BE2C (cell line): Measurements from ENCODE around the gene SLC20A1.

Experiments
- DNase-seq: peaks from one replicate; pipeline ENCODE4 v3.0.0-alpha.2; 2020
- H3K27me3 ChIP-seq: fragments of 250-450 bp; sonication (Bioruptor Pico); 2 replicates; pipeline ENCODE4 v1.5.1; 2020; ENCODE audit warnings: mild to moderate bottlenecking
- H3K36me3 ChIP-seq: fragments of 250-450 bp; sonication (Bioruptor Pico); 2 replicates; pipeline ENCODE4 v1.5.1; 2020; ENCODE audit warnings: mild to moderate bottlenecking
- H3K4me1 ChIP-seq: fragments of 250-450 bp; sonication (Bioruptor Pico); 2 replicates; pipeline ENCODE4 v1.5.1; 2020
- H3K4me3 ChIP-seq: 2 replicates; pipeline ENCODE4 v1.5.1; 2011; ENCODE audit warnings: low read depth, low read length
- H3K9me3 ChIP-seq: fragments of 250-450 bp; sonication (Bioruptor Pico); 2 replicates; pipeline ENCODE4 v1.5.1; 2020
- TF ChIP-seq, protein P1 (sequence below): IDR thresholded peaks from 2 replicates; pipeline ENCODE4 v1.5.1; 2012; ENCODE audit warnings: mild to moderate bottlenecking, low read depth, low read length

Gene SLC20A1

DNA sequence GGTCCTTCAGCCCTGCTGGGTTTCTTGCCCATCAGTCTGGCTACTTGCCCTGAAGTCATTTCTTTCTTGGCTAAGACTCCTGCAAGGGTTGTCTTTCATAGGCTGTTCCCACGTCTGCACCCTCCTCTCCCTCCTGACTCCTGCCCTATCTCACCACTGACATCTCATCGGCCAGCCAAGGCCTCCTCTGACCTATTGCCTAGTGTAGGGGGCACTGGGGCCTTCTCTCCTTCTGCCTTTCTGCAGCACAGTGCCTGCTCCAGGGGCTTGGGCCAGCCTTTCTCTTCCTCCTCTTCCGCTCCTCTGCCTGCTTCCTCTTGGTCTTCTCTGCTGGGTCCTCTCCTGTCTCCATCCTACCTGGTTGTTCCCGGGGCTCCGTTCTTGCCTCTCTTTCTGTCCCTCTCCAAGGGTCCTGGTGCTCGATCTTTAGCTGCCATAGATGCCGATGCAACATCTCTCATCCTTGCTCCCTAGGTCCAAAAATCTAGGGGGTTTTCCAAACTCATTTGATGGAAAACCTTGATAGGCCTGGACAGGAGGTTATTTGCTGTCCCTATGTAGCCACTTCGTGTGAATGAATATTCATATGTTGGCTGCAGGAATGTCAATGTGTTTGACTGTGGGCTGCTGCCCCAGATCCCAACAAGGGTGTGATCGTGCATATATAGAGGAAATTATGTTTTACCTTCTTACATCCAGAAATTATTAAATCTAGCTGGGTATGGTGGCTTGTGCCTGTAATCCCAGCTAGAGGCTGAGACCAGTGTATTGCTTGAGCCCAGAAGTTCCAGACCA, 65.4 kb downstream of the SLC20A1 start:
- H3K9me3 ChIP-seq = no peaks in the 10 kb centered on the region
- no peaks in the 10 kb centered on the region for H3K4me1 ChIP-seq
- H3K27me3 ChIP-seq = no peaks in the 10 kb centered on the region
- no peaks in the 10 kb centered on the region for H3K36me3 ChIP-seq
- no peak overlapping the region for H3K4me3 ChIP-seq
- no peak for DNase-seq
- TF ChIP-seq, protein P1, sequence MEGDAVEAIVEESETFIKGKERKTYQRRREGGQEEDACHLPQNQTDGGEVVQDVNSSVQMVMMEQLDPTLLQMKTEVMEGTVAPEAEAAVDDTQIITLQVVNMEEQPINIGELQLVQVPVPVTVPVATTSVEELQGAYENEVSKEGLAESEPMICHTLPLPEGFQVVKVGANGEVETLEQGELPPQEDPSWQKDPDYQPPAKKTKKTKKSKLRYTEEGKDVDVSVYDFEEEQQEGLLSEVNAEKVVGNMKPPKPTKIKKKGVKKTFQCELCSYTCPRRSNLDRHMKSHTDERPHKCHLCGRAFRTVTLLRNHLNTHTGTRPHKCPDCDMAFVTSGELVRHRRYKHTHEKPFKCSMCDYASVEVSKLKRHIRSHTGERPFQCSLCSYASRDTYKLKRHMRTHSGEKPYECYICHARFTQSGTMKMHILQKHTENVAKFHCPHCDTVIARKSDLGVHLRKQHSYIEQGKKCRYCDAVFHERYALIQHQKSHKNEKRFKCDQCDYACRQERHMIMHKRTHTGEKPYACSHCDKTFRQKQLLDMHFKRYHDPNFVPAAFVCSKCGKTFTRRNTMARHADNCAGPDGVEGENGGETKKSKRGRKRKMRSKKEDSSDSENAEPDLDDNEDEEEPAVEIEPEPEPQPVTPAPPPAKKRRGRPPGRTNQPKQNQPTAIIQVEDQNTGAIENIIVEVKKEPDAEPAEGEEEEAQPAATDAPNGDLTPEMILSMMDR = no peak

DNA sequence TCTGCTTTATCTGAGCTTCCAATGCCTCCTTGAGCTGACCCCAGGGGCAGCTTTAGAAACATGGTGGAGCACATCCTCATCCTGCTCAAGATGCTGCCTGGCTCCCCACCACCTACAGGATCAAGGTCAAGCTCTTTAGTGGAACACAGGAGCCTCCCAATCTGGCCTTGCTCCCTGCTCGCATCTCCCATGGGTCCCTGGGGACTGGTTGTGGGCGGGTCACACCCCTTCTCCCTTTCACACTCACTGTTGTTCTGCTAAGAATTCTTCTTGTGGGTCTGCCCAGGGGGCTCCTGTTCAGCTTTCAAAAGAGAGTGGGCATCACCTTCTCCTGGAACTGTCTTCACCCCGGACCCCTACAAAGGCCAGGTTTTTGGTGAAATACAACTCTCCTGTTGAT, 66.7 kb downstream of the SLC20A1 start:
- H3K36me3 ChIP-seq = no peaks in the 10 kb centered on the region
- DNase-seq = no peak
- no peak overlapping the region for H3K4me3 ChIP-seq
- H3K4me1 ChIP-seq = no peaks in the 10 kb centered on the region
- no peaks in the 10 kb centered on the region for H3K27me3 ChIP-seq
- no peaks in the 10 kb centered on the region for H3K9me3 ChIP-seq
- TF ChIP-seq, protein P1 = no peak

DNA sequence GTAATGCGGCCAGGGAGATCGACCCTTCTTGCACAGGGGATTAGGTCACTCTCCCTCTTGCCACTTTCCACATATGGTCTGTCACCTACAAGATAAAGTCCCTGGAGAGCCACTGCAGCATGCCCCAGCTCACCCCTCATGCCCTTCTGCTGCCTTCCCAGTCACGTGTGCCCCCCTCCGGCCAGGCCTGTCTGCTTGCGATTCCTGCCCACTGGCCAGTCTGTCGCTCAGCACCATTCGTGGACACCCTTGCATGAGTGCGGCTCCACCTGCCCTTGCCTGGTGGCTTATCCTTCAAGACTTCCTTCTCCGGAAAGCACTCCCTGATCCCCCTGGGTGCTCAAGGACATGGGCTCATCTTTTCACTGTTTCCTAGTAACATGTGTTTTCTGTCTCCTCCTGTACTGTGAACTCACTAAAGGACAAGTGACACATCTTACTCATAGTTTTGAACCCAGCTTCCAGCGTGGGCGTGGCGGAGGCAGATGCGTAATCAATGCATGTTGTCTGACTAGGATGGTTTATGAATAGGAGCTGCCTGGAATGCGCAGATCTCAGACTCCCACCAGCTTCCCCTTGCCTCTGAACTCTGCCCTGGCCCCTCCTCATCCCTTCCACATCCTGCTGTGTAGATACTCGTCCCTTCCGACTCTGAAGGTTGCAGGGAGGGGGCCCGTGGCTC, 67.3 kb downstream of the SLC20A1 start:
- TF ChIP-seq, protein P1 = no peak
- Histone ChIP-seq H3K36me3 (no peaks in the 10 kb centered on the region), H3K27me3 (no peaks in the 10 kb centered on the region), H3K4me1 (no peaks in the 10 kb centered on the region), H3K4me3 (no peak overlapping the region), H3K9me3 (no peaks in the 10 kb centered on the region)
- DNase-seq = no peak
